Nephron (organoid): ENCODE results near the gene IDE.
A peak's percentile ranks its signal among the peaks of the same experiment; 100 is the strongest.
"Not testable (repeated sequence)": the region's sequence is repeated elsewhere in the genome, so short reads cannot be mapped to it uniquely, and the experiment has no call there.

Source experiments
- H3K27ac Mint-ChIP-seq, 3 experiments: 2 replicates each; pipeline ENCODE4 v1.8.0; 2020; ENCODE audit warnings: mixed read lengths in 3 of 3, mild to moderate bottlenecking in 2 of 3, moderate library complexity in 1 of 3
- H3K27me3 Mint-ChIP-seq: 2 replicates; pipeline ENCODE4 v1.8.0; 2021; ENCODE audit warnings: low read depth, mild to moderate bottlenecking, moderate library complexity, mixed read lengths
- H3K36me3 Mint-ChIP-seq: 2 replicates; pipeline ENCODE4 v1.8.0; 2020; ENCODE audit warnings: low read depth, mixed read lengths
- H3K4me1 Mint-ChIP-seq: 2 replicates; pipeline ENCODE4 v1.8.0; 2020; ENCODE audit warnings: mixed read lengths
- H3K4me3 Mint-ChIP-seq, 3 experiments: 2 replicates each; pipeline ENCODE4 v1.8.0; 2020; ENCODE audit warnings: mild to moderate bottlenecking in 3 of 3, mixed read lengths in 3 of 3, moderate library complexity in 2 of 3
- H3K9me3 Mint-ChIP-seq: 2 replicates; pipeline ENCODE4 v1.8.0; 2020; ENCODE audit warnings: mixed read lengths
- TF ChIP-seq, protein P1 (sequence below), 3 experiments: fragments of 200-600 bp; sonication (generic); IDR thresholded peaks; one replicate each; pipeline ENCODE4 v1.5.0; 2021; ENCODE audit warnings: antibody characterized with exemption in 3 of 3; ENCODE audit not compliant: unreplicated experiment in 3 of 3

Gene IDE

GRCh38 chr10:92593619-92594588, 20.0 kb upstream of the IDE start:
- peaks cover 35% of the 10 kb centered on the region for H3K4me1 Mint-ChIP-seq
- H3K4me3 Mint-ChIP-seq, result peak overlapping the region; percentile 92 to 97 (median 94)
- H3K27ac Mint-ChIP-seq, result peak overlapping the region; percentile 99 to 100 (median 99)
- no peaks in the 10 kb centered on the region for H3K27me3 Mint-ChIP-seq
- H3K36me3 Mint-ChIP-seq, result peaks cover 10% of the 10 kb centered on the region
- peaks cover 2% of the 10 kb centered on the region for H3K9me3 Mint-ChIP-seq
- TF ChIP-seq, protein P1, sequence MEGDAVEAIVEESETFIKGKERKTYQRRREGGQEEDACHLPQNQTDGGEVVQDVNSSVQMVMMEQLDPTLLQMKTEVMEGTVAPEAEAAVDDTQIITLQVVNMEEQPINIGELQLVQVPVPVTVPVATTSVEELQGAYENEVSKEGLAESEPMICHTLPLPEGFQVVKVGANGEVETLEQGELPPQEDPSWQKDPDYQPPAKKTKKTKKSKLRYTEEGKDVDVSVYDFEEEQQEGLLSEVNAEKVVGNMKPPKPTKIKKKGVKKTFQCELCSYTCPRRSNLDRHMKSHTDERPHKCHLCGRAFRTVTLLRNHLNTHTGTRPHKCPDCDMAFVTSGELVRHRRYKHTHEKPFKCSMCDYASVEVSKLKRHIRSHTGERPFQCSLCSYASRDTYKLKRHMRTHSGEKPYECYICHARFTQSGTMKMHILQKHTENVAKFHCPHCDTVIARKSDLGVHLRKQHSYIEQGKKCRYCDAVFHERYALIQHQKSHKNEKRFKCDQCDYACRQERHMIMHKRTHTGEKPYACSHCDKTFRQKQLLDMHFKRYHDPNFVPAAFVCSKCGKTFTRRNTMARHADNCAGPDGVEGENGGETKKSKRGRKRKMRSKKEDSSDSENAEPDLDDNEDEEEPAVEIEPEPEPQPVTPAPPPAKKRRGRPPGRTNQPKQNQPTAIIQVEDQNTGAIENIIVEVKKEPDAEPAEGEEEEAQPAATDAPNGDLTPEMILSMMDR (IDR thresholded peaks at IDR 0.05; ENCODE audit: unreplicated experiment in 3 of 3), result no peak

DNA sequence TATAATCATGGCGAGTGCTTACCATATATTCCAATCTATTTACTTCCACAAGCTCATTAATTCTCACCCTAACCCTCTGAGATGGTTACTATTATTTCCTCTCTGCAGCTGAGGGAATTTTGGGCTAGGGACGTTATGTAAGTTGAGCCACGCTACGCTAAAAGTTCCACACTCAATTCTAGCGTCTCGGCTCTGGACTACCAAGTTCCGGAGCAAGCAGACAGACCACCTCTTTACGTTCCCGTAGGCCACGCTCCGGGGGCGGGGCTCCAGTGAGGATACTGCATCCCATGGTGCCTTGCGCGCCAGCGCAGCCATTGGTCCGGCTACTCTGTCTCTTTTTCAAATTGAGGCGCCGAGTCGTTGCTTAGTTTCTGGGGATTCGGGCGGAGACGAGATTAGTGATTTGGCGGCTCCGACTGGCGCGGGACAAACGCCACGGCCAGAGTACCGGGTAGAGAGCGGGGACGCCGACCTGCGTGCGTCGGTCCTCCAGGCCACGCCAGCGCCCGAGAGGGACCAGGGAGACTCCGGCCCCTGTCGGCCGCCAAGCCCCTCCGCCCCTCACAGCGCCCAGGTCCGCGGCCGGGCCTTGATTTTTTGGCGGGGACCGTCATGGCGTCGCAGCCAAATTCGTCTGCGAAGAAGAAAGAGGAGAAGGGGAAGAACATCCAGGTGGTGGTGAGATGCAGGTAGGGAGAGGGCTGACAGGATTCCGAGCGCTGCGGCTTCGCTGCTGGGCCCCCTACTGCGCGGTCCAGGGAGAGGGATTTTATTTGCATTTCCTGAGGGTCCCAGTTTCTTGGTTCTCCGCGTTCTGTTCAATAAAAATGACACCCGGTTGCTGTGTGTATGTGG, 19.1 kb upstream of the IDE start, which contains the start of gene KIF11:
KIF11 (plus strand) TSS at position 370 of the 858 bp plus-strand sequence; CDS start at position 616, 246 bp downstream.
- H3K27me3 Mint-ChIP-seq, result no peaks in the 10 kb centered on the region
- TF ChIP-seq, protein P1 (IDR thresholded peaks at IDR 0.05; ENCODE audit: unreplicated experiment in 3 of 3), result no peak
- H3K9me3 Mint-ChIP-seq, result no peaks in the 10 kb centered on the region
- peak within 1 kb of the TSS; percentile 92 to 97 (median 94) for H3K4me3 Mint-ChIP-seq
- H3K36me3 Mint-ChIP-seq, result peaks cover 5% of the 10 kb centered on the region
- H3K27ac Mint-ChIP-seq, result peak within 1 kb of the TSS; percentile 99 to 100 (median 99)
- peaks cover 35% of the 10 kb centered on the region for H3K4me1 Mint-ChIP-seq

- TF ChIP-seq, protein P1 (IDR thresholded peaks at IDR 0.05; ENCODE audit: unreplicated experiment in 3 of 3), result no peak
- peak overlapping the region; percentile 97 to 99 (median 99) for H3K27ac Mint-ChIP-seq
- H3K4me3 Mint-ChIP-seq, result peak overlapping the region; percentile 92 to 97 (median 94)
- no peaks in the 10 kb centered on the region for H3K9me3 Mint-ChIP-seq
- no peaks in the 10 kb centered on the region for H3K36me3 Mint-ChIP-seq
- H3K4me1 Mint-ChIP-seq, result peaks cover 35% of the 10 kb centered on the region
- no peaks in the 10 kb centered on the region for H3K27me3 Mint-ChIP-seq
Measured at GRCh38 chr10:92591550-92592022, 17.7 kb upstream of the IDE start.

GRCh38 chr10:92590623-92591549, 17.0 kb upstream of the IDE start:
- H3K4me3 Mint-ChIP-seq, result peak overlapping the region; percentile 92 to 97 (median 94)
- H3K9me3 Mint-ChIP-seq, result no peaks in the 10 kb centered on the region
- H3K27ac Mint-ChIP-seq, result peak overlapping the region; percentile 97 to 99 (median 99)
- TF ChIP-seq, protein P1 (IDR thresholded peaks at IDR 0.05; ENCODE audit: unreplicated experiment in 3 of 3), result peak in 2 of 3 experiments; percentile 12 to 38
- H3K4me1 Mint-ChIP-seq, result peaks cover 35% of the 10 kb centered on the region
- H3K36me3 Mint-ChIP-seq, result no peaks in the 10 kb centered on the region
- H3K27me3 Mint-ChIP-seq, result no peaks in the 10 kb centered on the region

DNA sequence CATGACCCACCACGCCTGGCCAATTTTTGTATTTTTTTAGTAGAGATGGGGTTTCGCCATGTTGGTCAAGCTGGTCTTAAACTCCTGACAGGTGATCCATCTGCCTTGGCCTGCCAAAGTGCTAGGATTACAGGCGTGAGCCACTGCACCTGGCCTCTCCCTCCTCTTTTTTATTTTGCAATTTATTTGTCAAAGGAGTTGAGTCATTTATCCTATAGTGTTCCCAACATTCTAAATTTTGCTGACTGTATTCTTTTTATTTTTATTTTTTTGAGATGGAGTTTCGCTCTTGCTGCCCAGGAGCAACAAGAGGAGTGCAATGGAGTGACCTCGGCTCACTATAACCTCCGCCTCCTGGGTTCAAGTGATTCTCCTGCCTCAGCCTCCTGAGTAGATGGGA, 8.5 kb upstream of the IDE start:
- not testable (repeated sequence) for H3K27me3 Mint-ChIP-seq, H3K36me3 Mint-ChIP-seq, H3K27ac Mint-ChIP-seq, H3K4me1 Mint-ChIP-seq, H3K4me3 Mint-ChIP-seq, H3K9me3 Mint-ChIP-seq
